Activated CD8-positive, alpha-beta memory T cell treated with anti-CD3 and anti-CD28 coated beads, Interleukin-2, amount 50 U/mL, for 24 hours (primary cell): Measurements from ENCODE around the gene MT2A.

Experiments used
- DNase-seq: peaks from one replicate; pipeline ENCODE4 v3.0.0-alpha.2; 2020; ENCODE audit errors: extremely low read depth

MT2A gene

DNA sequence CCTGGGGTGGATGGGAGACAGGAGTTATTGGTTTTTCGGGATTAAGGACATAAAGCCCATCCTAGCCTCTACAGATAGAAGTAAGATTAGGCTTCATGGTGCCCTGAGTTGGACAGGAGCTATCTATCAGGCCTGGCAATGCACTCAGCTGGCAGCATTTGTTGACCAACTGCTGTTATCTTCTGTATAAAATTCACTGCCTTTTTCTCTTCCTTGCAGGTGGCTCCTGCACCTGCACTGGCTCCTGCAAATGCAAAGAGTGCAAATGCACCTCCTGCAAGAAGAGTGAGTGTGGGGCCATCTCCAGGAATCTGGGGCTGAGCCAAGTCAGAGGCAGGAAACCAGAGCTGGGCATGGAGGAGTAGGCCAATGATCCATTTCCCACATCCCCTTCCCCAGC lies 30.7 kb downstream of the MT2A start:
- no peak for DNase-seq

DNA sequence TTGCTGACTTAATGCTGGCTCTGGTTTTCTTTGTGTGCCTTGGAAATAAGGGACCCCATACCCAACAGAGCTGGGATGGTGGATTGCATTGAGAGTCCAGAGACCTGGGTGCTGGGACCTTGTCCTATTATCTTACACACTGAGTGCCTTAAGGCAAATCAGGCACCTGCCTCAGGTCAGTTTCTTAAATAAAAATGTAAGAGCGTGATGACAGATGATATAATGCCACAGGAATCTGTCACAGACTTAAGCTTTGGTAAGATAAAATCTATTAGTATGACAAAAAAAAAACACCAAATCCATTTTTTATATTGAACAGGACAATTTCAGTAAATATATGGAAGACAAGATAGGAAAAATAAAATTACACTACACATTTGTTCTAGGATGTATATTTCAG lies 31.7 kb downstream of the MT2A start:
- no peak for DNase-seq

GRCh38 chr16:56641166-56641565 lies 32.8 kb downstream of the MT2A start:
- no peak for DNase-seq

DNA sequence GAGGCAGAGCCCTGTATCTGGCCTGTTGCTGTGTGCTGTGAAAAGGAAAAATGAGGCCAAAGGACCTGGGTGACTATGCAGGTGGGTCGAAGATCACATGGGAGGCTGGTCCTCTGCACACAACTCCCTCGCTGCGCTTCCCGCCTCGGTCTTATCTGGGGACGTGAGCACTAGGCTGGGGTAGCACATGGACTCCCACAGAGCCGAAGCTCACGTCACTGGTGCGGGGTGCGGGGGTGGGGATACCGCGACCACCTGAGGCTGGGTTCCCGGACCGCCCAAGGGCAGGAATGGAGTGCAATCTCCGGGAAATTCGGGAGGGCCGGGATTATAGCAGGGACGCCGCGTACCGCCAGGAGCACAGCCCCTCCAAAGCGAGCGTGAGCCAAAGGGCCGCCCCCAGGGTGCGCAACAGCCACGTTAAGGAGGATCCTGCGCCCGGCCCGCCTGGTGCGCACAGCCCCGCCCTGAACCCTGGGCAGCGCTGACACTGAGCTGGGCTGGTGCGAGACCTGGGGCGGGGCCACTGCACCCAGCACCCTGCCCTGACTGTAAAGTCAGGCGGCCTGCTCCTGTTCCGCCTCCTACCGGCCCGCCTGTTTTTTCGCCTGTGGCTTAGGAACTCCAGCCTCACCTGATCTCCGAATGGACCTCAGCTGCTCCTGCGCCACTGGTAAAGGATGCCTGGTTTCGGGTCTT lies 34.8 kb downstream of the MT2A start:
- no peak for DNase-seq

DNA sequence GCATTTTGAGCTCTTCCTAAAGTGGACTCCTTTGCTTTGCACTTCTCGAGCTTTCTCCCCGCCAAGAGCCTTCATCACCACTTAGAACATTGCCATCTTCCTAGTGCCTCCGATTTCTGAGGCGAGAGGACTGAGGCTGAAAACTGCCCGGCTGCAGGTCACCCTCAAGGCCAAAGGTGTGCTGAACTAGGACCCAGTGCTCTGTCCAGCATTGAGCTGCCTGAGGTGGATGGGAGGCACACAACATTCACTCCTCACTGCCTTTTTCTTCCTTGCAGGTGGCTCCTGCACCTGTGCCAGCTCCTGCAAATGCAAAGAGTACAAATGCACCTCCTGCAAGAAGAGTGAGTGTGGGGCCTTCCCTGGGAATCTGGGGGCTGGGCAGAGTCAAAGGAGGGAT lies 35.4 kb downstream of the MT2A start:
- no peak for DNase-seq

- no peak for DNase-seq
Observed at GRCh38 chr16:56645311-56645710, 36.9 kb downstream of the MT2A start.

DNA sequence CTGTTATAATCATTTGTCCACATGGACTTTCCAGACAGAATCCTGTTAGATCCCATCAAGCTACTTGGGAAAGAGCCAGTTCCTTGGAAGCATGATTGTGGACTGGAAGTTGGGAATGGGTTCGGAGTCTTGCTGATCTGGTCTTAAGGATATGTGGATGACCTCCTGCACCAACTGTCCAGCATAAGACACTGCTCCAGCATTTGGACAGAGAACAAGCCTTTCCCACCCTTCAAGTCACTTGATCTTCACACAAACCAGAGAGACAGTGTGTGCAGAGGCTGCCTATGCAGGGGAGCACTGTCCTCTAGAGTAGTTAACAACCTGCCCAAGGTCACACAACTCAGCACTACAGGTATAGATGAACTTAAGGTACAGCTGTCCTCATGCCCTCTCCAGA lies 37.5 kb downstream of the MT2A start:
- no peak for DNase-seq

DNA sequence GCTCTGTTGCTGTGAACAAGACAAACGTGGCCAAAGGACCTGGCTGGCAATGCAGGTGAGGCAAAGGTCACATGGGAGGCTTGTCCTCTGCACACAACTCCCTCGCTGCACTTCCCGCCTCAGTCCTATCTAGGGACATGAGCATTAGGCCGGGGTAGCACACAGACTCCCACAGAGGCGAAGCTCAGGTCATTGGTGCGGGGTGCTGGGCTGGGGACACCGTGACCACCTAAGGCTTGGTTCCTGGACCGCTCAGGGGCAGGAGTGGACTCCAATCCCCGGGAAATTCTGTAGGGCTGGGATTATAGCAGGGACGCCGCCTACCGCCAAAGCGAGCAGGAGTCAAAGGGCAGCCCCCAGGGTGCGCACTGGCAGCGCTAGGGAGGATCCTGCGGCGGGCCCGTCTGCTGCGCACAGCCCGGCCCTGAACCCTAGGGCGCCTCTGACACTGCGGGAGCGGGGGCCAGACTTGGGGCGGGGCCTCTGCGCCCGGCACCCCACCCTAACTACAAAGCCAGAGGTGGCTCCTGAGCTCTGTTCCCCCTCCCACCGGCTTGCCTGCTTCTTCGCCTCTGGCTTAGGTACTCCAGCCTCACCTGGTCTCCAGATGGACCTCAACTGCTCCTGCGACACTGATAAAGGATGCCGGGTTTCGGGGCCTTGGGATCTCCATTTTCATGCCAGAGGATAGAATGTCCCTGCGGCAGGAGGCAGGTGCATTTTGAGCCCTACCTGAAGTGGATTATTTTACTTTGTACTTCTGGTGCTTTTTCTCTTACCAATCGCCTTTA lies 39.5 kb downstream of the MT2A start:
- DNase-seq: no peak

- no peak for DNase-seq
Observed at GRCh38 chr16:56649271-56649670, 40.9 kb downstream of the MT2A start.

GRCh38 chr16:56649820-56650219 lies 41.4 kb downstream of the MT2A start:
- no peak for DNase-seq

- DNase-seq: no peak
Observed at GRCh38 chr16:56651586-56651985, 43.2 kb downstream of the MT2A start, which contains the start of gene MT1B. Gene MT1B, plus strand, starts transcription at chr16:56651886. Its CDS starts 68 bp downstream, at chr16:56651954.

GRCh38 chr16:56652600-56652999 lies 44.2 kb downstream of the MT2A start:
- no peak for DNase-seq

GRCh38 chr16:56653218-56653617 lies 44.8 kb downstream of the MT2A start:
- DNase-seq: no peak

GRCh38 chr16:56657555-56658326 lies 49.4 kb downstream of the MT2A start, which contains the start of gene MT1F:
Gene MT1F, plus strand, starts transcription at chr16:56657959. Its CDS starts 100 bp downstream, at chr16:56658059.
- DNase-seq: peak; percentile 37

GRCh38 chr16:56658327-56658875 lies 50.0 kb downstream of the MT2A start:
- DNase-seq: no peak
